Neural progenitor cell (in vitro differentiated cells): ENCODE data around the gene PVRIG. TPM values are rescaled to one million over a fixed set of nuclear protein-coding genes. Genes with fewer than 3 reads are reported as not detected.
"Not testable (repeated sequence)": the region's sequence is repeated elsewhere in the genome, so short reads cannot be mapped to it uniquely, and the experiment has no call there.

Experiments used
- DNase-seq: peaks from one replicate; pipeline ENCODE4 v3.0.0-alpha.2; 2016; ENCODE audit warnings: low spot score
- H2AFZ ChIP-seq: fragments of 200-600 bp; sonication (generic); replicated peaks from 2 replicates; pipeline ENCODE4 v1.6.1; 2016; ENCODE audit warnings: antibody characterized with exemption
- H3F3A ChIP-seq: fragments of 200-600 bp; sonication (generic); 2 replicates; pipeline ENCODE4 v1.6.1; 2016; ENCODE audit warnings: antibody characterized with exemption, low read depth
- H3K27ac ChIP-seq: fragments of 200-600 bp; sonication (generic); 2 replicates; pipeline ENCODE4 v1.5.1; 2016; ENCODE audit warnings: mild to moderate bottlenecking
- H3K27me3 ChIP-seq: fragments of 200-600 bp; sonication (generic); 2 replicates; pipeline ENCODE4 v1.6.1; 2016; ENCODE audit warnings: mild to moderate bottlenecking, moderate library complexity
- H3K36me3 ChIP-seq: fragments of 200-600 bp; sonication (generic); 2 replicates; pipeline ENCODE4 v1.5.1; 2016
- H3K4me1 ChIP-seq: fragments of 200-600 bp; sonication (generic); 2 replicates; pipeline ENCODE4 v1.6.1; 2016; ENCODE audit warnings: mixed run types
- H3K4me2 ChIP-seq: fragments of 200-600 bp; sonication (generic); 2 replicates; pipeline ENCODE4 v1.6.1; 2016
- H3K4me3 ChIP-seq: fragments of 200-600 bp; sonication (generic); 2 replicates; pipeline ENCODE4 v1.5.1; 2016
- H3K79me2 ChIP-seq: fragments of 200-600 bp; sonication (generic); 2 replicates; pipeline ENCODE4 v1.6.1; 2016; ENCODE audit warnings: low read depth
- H3K9ac ChIP-seq: fragments of 200-600 bp; sonication (generic); 2 replicates; pipeline ENCODE4 v1.6.1; 2016
- H3K9me3 ChIP-seq: fragments of 200-600 bp; sonication (generic); 2 replicates; pipeline ENCODE4 v1.5.1; 2016; ENCODE audit warnings: low read depth
- H4K20me1 ChIP-seq: fragments of 200-600 bp; sonication (generic); 2 replicates; pipeline ENCODE4 v1.6.1; 2016; ENCODE audit warnings: low read depth
- H3K27ac Mint-ChIP-seq: 3 replicates; pipeline ENCODE4 v1.8.0; 2021; ENCODE audit warnings: mixed read lengths
- H3K27me3 Mint-ChIP-seq: 2 replicates; pipeline ENCODE4 v1.8.0; 2022; ENCODE audit warnings: low read depth, mild to moderate bottlenecking, inconsistent platforms, moderate library complexity, mixed read lengths; ENCODE audit not compliant: insufficient read depth
- H3K36me3 Mint-ChIP-seq: 3 replicates; pipeline ENCODE4 v1.8.0; 2021; ENCODE audit warnings: mixed read lengths
- H3K4me1 Mint-ChIP-seq: 3 replicates; pipeline ENCODE4 v1.8.0; 2021; ENCODE audit warnings: mixed read lengths
- H3K4me3 Mint-ChIP-seq: 3 replicates; pipeline ENCODE4 v1.8.0; 2021; ENCODE audit warnings: mild to moderate bottlenecking, moderate library complexity, mixed read lengths
- H3K9me3 Mint-ChIP-seq: 3 replicates; pipeline ENCODE4 v1.8.0; 2020; ENCODE audit warnings: mixed read lengths
- CTCF ChIP-seq: fragments of 200-600 bp; sonication (generic); IDR thresholded peaks from 2 replicates; pipeline ENCODE4 v1.5.1; 2017; ENCODE audit warnings: antibody characterized with exemption, mild to moderate bottlenecking
- EZH2 ChIP-seq: fragments of 200-600 bp; sonication (generic); IDR thresholded peaks from 2 replicates; pipeline ENCODE4 v1.6.1; 2017; ENCODE audit warnings: antibody characterized with exemption, mild to moderate bottlenecking, moderate library complexity
- EZH2phosphoT487 ChIP-seq: fragments of 200-600 bp; sonication (generic); IDR thresholded peaks from 2 replicates; pipeline ENCODE4 v1.6.1; 2017; ENCODE audit warnings: antibody characterized with exemption
- total RNA-seq: library from RNA; depleted of rRNA; stranded (reverse); fragments of >200 nt; gene quantifications from 2 replicates; pipeline ENCODE4 v1.2.3, GENCODE V29; 2015; ENCODE audit warnings: low replicate concordance

The PVRIG gene
- total RNA-seq, 1 donor from 2014 or later = not detected

- peak overlapping the region; percentile 83 for H3K4me3 Mint-ChIP-seq
- H3K4me1 Mint-ChIP-seq = peaks cover 26% of the 10 kb centered on the region
- H3K9me3 Mint-ChIP-seq = no peaks in the 10 kb centered on the region
- Histone ChIP-seq H3K27me3 (peaks cover 36% of the 10 kb centered on the region), H3K9me3 (no peaks in the 10 kb centered on the region), H3K27ac (no peak overlapping the region), H3K4me2 (peak overlapping the region; percentile 87), H4K20me1 (peaks cover 52% of the 10 kb centered on the region), H3K9ac (no peak overlapping the region), H3K36me3 (no peaks in the 10 kb centered on the region), H3K4me3 (no peak overlapping the region), H3F3A (peaks cover 21% of the 10 kb centered on the region), H3K4me1 (peaks cover 21% of the 10 kb centered on the region), H3K79me2 (peaks cover 10% of the 10 kb centered on the region), H2AFZ (no peak overlapping the region)
- DNase-seq = no peak
- TF ChIP-seq EZH2 (no peak), EZH2phosphoT487 (no peak), CTCF (no peak)
- no peak overlapping the region for H3K27ac Mint-ChIP-seq
- peaks cover 11% of the 10 kb centered on the region for H3K27me3 Mint-ChIP-seq
- peaks cover 18% of the 10 kb centered on the region for H3K36me3 Mint-ChIP-seq
Measured at GRCh38 chr7:100175296-100175935, 44.3 kb upstream of the PVRIG start.

GRCh38 chr7:100176096-100177044, 43.4 kb upstream of the PVRIG start:
- Histone ChIP-seq H3K79me2 (peaks cover 10% of the 10 kb centered on the region), H2AFZ (peak overlapping the region; percentile 83), H3K27me3 (peaks cover 26% of the 10 kb centered on the region), H3K9me3 (no peaks in the 10 kb centered on the region), H3K4me1 (peaks cover 13% of the 10 kb centered on the region), H3K4me3 (peak overlapping the region; percentile 95), H3K36me3 (no peaks in the 10 kb centered on the region), H3K9ac (peak overlapping the region; percentile 64), H4K20me1 (peaks cover 43% of the 10 kb centered on the region), H3F3A (peaks cover 17% of the 10 kb centered on the region), H3K4me2 (peak overlapping the region; percentile 87), H3K27ac (no peak overlapping the region)
- H3K27me3 Mint-ChIP-seq = peaks cover 9% of the 10 kb centered on the region
- peaks cover 15% of the 10 kb centered on the region for H3K36me3 Mint-ChIP-seq
- H3K27ac Mint-ChIP-seq = no peak overlapping the region
- TF ChIP-seq CTCF = no peak
- TF ChIP-seq EZH2phosphoT487 = no peak
- TF ChIP-seq EZH2 = no peak
- no peaks in the 10 kb centered on the region for H3K9me3 Mint-ChIP-seq
- peak overlapping the region; percentile 94 for H3K4me3 Mint-ChIP-seq
- DNase-seq = no peak
- H3K4me1 Mint-ChIP-seq = peaks cover 23% of the 10 kb centered on the region

- no peak for TF ChIP-seq CTCF
- DNase-seq = peak; percentile 98
- H3K27ac Mint-ChIP-seq = no peak within 1 kb of the TSS
- peak within 1 kb of the TSS; percentile 94 for H3K4me3 Mint-ChIP-seq
- H3F3A ChIP-seq = peaks cover 11% of the 10 kb centered on the region
- peak within 1 kb of the TSS; percentile 83 for H2AFZ ChIP-seq
- H3K36me3 Mint-ChIP-seq = peaks cover 15% of the 10 kb centered on the region
- H3K79me2 ChIP-seq = peaks cover 10% of the 10 kb centered on the region
- H3K4me1 Mint-ChIP-seq = peaks cover 27% of the 10 kb centered on the region
- no peak within 1 kb of the TSS for H3K27ac ChIP-seq
- peaks cover 7% of the 10 kb centered on the region for H3K4me1 ChIP-seq
- H3K9ac ChIP-seq = peak within 1 kb of the TSS; percentile 64
- no peaks in the 10 kb centered on the region for H3K9me3 ChIP-seq
- H3K36me3 ChIP-seq = no peaks in the 10 kb centered on the region
- peak within 1 kb of the TSS; percentile 87 for H3K4me2 ChIP-seq
- peaks cover 9% of the 10 kb centered on the region for H3K27me3 Mint-ChIP-seq
- peak within 1 kb of the TSS; percentile 95 for H3K4me3 ChIP-seq
- H3K9me3 Mint-ChIP-seq = no peaks in the 10 kb centered on the region
- peaks cover 17% of the 10 kb centered on the region for H3K27me3 ChIP-seq
- H4K20me1 ChIP-seq = peaks cover 35% of the 10 kb centered on the region
Measured at GRCh38 chr7:100177045-100178001, 42.4 kb upstream of the PVRIG start, which contains the start of the genes GPC2 and STAG3. GPC2 (minus strand) TSS chr7:100177381; CDS start chr7:100177199, 182 bp downstream. STAG3 (plus strand) TSS chr7:100177918; CDS start chr7:100180557, 2,639 bp downstream.

- H3K9me3 ChIP-seq, H2AFZ ChIP-seq, H3K9me3 Mint-ChIP-seq, H3K4me3 Mint-ChIP-seq, H3K27me3 Mint-ChIP-seq, H3K27ac Mint-ChIP-seq, H3K4me1 ChIP-seq, H3K9ac ChIP-seq, H3F3A ChIP-seq, H3K27ac ChIP-seq, H3K36me3 ChIP-seq, H3K36me3 Mint-ChIP-seq, H3K4me2 ChIP-seq, DNase-seq, H3K4me3 ChIP-seq: not testable (repeated sequence)
- peaks cover 16% of the 10 kb centered on the region for H3K27me3 ChIP-seq
- H3K79me2 ChIP-seq = peaks cover 10% of the 10 kb centered on the region
- H4K20me1 ChIP-seq = peaks cover 15% of the 10 kb centered on the region
- H3K4me1 Mint-ChIP-seq = peaks cover 22% of the 10 kb centered on the region
Measured at GRCh38 chr7:100180084-100180483, 39.7 kb upstream of the PVRIG start.

- not testable (repeated sequence) for H3K27ac ChIP-seq, H3K4me3 ChIP-seq, H4K20me1 ChIP-seq, H3K4me1 ChIP-seq, H3K4me2 ChIP-seq, H3K4me3 Mint-ChIP-seq, H3K9me3 Mint-ChIP-seq, H3F3A ChIP-seq, H3K36me3 Mint-ChIP-seq, H3K27ac Mint-ChIP-seq, H3K79me2 ChIP-seq, DNase-seq, H2AFZ ChIP-seq, H3K9ac ChIP-seq, H3K27me3 Mint-ChIP-seq, H3K4me1 Mint-ChIP-seq, H3K36me3 ChIP-seq, H3K9me3 ChIP-seq
- H3K27me3 ChIP-seq = peaks cover 16% of the 10 kb centered on the region
Measured at GRCh38 chr7:100182616-100183015, 37.1 kb upstream of the PVRIG start.
